ENCODE results near the gene SKAP1. TPM values are rescaled to one million over a fixed set of nuclear protein-coding genes. Genes with fewer than 3 reads are reported as not detected.

Gene SKAP1
- total and polyA plus RNA-seq, 2 of the 13 experiments (the other 11 are each of a cell fraction or from before 2014, with no cell fraction given) = 0.21 TPM; not detected in 1

DNA sequence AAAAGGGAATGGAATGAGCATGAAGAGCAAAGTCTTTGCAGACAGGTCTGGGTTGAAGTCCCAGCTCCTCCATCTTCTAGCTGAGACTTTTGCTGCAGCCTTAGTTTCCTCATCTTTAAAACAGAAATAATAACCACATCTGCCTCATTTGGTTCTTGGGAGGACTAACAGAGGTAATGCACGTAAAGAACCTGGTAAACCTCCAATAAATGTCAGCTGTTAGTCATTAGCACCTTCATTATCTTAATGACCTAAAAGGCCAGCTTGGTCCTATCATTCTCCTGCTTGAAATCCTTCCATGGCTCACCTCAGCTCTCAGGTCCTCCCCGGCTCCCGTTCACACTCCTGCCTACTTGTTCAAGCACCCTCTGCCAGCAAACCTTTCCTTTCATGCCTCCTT, 51.8 kb downstream of the SKAP1 start:
- Histone ChIP-seq H3K4me2 (ENCODE audit: low read depth, low read length) (no peak overlapping the region), H3K27ac (ENCODE audit: extremely low read length, insufficient read depth, low read length) (no peak overlapping the region), H3K4me1 (ENCODE audit: insufficient read depth, low read length) (peaks cover 6% of the 10 kb centered on the region; the same call in 1 of the 2 replicates), H3K4me3 (replicated peaks in 1 of 3; ENCODE audit: insufficient read depth in 1 of 3, low read depth in 2 of 3, low read length in 3 of 3) (no peak overlapping the region), H4K20me1 (ENCODE audit: insufficient read depth, low read length) (no peaks in the 10 kb centered on the region), H3K9me3 (ENCODE audit: low read length) (no peaks in the 10 kb centered on the region), H3K36me3 (replicated peaks in 1 of 2; ENCODE audit: control insufficient read depth in 1 of 2, insufficient read depth in 2 of 2, low read length in 2 of 2) (no peaks in the 10 kb centered on the region), H2AFZ (ENCODE audit: low read length) (no peak overlapping the region), H3K79me2 (ENCODE audit: insufficient read depth, low read length) (no peaks in the 10 kb centered on the region), H3K27me3 (ENCODE audit: control insufficient read depth in 1 of 2, insufficient read depth in 2 of 2, low read length in 2 of 2) (peaks cover 0 to 6% of the 10 kb centered on the region in 2 experiments; a peak in 1 of 5 replicates), H3K9ac (ENCODE audit: insufficient read depth, low read depth, low read length) (no peak overlapping the region)
- in situ Hi-C loops (cut with HindIII; ENCODE audit: extremely low pct_ligation_motif_present, low pct_unique_long_range_greater_than_20kb) = loop anchor here (10.0 kb wide), 1 partner anchor 353 kb away; no protein-coding TSS in a partner anchor
- DNase-seq (ENCODE audit: low spot score) (no peak), FAIRE-seq (no peak), ATAC-seq (no peak)
- no TSS peak for BruUV-seq (replicated peaks)
- 1% methylated on average over 3 of the region's 3 CpGs for WGBS (ENCODE audit: low lambda C conversion rate)
- ChIA-PET CTCF (ENCODE audit: low intra/inter-chr PET ratio, low total read pairs) (no interaction called here), POLR2A (no interaction called here)
- intact Hi-C loops (cut with micrococcal nuclease; ENCODE audit: unreplicated experiment) = no loop called here
- TF ChIP-seq ZNF282 (IDR thresholded peaks at IDR 0.05; ENCODE audit: partially characterized antibody) (no peak), IKZF1 (IDR thresholded peaks at IDR 0.05) (no peak), DNMT3B (CRISPR knock-in tag; conservative IDR thresholded peaks at IDR 0.05) (no peak), JUN (CRISPR knock-in tag; IDR thresholded peaks at IDR 0.05) (no peak), FOXA3 (CRISPR knock-in tag; IDR thresholded peaks at IDR 0.05) (no peak), ZKSCAN5 (CRISPR knock-in tag; IDR thresholded peaks at IDR 0.05) (no peak), BHLHE40 (IDR thresholded peaks at IDR 0.05; ENCODE audit: low read length) (no peak), ARID4A (CRISPR knock-in tag; IDR thresholded peaks at IDR 0.05; ENCODE audit: borderline replicate concordance) (no peak), SALL2 (CRISPR knock-in tag; IDR thresholded peaks at IDR 0.05) (no peak)
- TF ChIP-seq, protein P1, sequence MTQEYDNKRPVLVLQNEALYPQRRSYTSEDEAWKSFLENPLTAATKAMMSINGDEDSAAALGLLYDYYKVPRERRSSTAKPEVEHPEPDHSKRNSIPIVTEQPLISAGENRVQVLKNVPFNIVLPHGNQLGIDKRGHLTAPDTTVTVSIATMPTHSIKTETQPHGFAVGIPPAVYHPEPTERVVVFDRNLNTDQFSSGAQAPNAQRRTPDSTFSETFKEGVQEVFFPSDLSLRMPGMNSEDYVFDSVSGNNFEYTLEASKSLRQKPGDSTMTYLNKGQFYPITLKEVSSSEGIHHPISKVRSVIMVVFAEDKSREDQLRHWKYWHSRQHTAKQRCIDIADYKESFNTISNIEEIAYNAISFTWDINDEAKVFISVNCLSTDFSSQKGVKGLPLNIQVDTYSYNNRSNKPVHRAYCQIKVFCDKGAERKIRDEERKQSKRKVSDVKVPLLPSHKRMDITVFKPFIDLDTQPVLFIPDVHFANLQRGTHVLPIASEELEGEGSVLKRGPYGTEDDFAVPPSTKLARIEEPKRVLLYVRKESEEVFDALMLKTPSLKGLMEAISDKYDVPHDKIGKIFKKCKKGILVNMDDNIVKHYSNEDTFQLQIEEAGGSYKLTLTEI (CRISPR knock-in tag; conservative IDR thresholded peaks at IDR 0.05) = no peak
- TF ChIP-seq, protein P2, sequence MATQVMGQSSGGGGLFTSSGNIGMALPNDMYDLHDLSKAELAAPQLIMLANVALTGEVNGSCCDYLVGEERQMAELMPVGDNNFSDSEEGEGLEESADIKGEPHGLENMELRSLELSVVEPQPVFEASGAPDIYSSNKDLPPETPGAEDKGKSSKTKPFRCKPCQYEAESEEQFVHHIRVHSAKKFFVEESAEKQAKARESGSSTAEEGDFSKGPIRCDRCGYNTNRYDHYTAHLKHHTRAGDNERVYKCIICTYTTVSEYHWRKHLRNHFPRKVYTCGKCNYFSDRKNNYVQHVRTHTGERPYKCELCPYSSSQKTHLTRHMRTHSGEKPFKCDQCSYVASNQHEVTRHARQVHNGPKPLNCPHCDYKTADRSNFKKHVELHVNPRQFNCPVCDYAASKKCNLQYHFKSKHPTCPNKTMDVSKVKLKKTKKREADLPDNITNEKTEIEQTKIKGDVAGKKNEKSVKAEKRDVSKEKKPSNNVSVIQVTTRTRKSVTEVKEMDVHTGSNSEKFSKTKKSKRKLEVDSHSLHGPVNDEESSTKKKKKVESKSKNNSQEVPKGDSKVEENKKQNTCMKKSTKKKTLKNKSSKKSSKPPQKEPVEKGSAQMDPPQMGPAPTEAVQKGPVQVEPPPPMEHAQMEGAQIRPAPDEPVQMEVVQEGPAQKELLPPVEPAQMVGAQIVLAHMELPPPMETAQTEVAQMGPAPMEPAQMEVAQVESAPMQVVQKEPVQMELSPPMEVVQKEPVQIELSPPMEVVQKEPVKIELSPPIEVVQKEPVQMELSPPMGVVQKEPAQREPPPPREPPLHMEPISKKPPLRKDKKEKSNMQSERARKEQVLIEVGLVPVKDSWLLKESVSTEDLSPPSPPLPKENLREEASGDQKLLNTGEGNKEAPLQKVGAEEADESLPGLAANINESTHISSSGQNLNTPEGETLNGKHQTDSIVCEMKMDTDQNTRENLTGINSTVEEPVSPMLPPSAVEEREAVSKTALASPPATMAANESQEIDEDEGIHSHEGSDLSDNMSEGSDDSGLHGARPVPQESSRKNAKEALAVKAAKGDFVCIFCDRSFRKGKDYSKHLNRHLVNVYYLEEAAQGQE (IDR thresholded peaks at IDR 0.05; ENCODE audit: borderline replicate concordance in 1 of 2, low read depth in 1 of 2, low read length in 2 of 2) = no peak

Data from HepG2 (cell line).